Large intestine (tissue), 3 donors: ENCODE measurements around the gene PIK3AP1. TPM values are rescaled to one million over a fixed set of nuclear protein-coding genes. Genes with fewer than 3 reads are reported as not detected.

Experiments
- DNase-seq, 2 donors: peaks; one replicate each; pipeline versions ENCODE4 v3.0.0 to v3.0.0-alpha.2; 2013
- H3K27ac ChIP-seq: one replicate; pipeline ENCODE4 v1.5.1; 2013; ENCODE audit warnings: low read length
- H3K27me3 ChIP-seq: 2 replicates; pipeline ENCODE4 v1.6.1; 2013; ENCODE audit warnings: low read length; ENCODE audit not compliant: control insufficient read depth, insufficient read depth
- H3K36me3 ChIP-seq: 2 replicates; pipeline ENCODE4 v1.6.1; 2013; ENCODE audit warnings: low read length; ENCODE audit not compliant: control insufficient read depth, insufficient read depth
- H3K4me1 ChIP-seq: one replicate; pipeline ENCODE4 v1.6.1; 2013; ENCODE audit warnings: low read length; ENCODE audit not compliant: control insufficient read depth, insufficient read depth
- H3K4me3 ChIP-seq: one replicate; pipeline ENCODE4 v1.5.1; 2013; ENCODE audit warnings: low read length
- H3K9me3 ChIP-seq: one replicate; pipeline ENCODE4 v1.6.1; 2013; ENCODE audit warnings: mild to moderate bottlenecking, low read depth, low read length, moderate library complexity; ENCODE audit not compliant: control insufficient read depth
- WGBS: methylation state at CpG from one replicate; pipeline ENCODE4 v1.1.5; 2013; ENCODE audit warnings: low lambda C conversion rate; ENCODE audit not compliant: insufficient coverage; 5-methylcytosine and 5-hydroxymethylcytosine counted together
- polyA plus RNA-seq: library from polyadenylated mRNA; unstranded; fragments of 120-200 nt; gene quantifications from one replicate; pipeline ENCODE4 v1.2.1, GENCODE V29; 2013

Gene PIK3AP1
- polyA plus RNA-seq, 1 donor: 5.7 TPM

DNA sequence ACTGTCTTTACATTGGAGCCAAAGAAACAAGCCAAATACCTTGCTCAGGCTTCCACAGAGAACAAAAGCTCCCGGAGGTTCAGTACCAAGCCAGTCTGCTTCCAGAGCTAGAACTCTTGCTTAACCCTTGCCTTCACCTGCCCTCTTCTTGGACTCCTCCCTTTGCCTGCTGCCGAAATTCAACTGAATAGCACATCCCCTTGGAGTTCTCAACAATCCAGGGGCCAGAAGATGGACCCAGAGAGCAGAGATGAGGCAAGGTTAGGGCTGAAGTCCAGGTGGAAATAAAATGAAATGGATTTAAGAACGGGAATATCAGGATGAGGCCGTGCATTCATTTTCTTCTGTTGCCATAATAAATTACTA lies 876 bp upstream of the PIK3AP1 start:
- H3K27me3 ChIP-seq: peaks cover 11% of the 10 kb centered on the region
- no peaks in the 10 kb centered on the region for H3K9me3 ChIP-seq
- no peaks in the 10 kb centered on the region for H3K36me3 ChIP-seq
- H3K27ac ChIP-seq: no peak overlapping the region
- peaks cover 8% of the 10 kb centered on the region for H3K4me1 ChIP-seq
- H3K4me3 ChIP-seq: no peak overlapping the region
- peak in 1 of 2 donors; percentile 17 for DNase-seq
- WGBS: no CpG with 5 or more reads among the region's 4 CpGs

DNA sequence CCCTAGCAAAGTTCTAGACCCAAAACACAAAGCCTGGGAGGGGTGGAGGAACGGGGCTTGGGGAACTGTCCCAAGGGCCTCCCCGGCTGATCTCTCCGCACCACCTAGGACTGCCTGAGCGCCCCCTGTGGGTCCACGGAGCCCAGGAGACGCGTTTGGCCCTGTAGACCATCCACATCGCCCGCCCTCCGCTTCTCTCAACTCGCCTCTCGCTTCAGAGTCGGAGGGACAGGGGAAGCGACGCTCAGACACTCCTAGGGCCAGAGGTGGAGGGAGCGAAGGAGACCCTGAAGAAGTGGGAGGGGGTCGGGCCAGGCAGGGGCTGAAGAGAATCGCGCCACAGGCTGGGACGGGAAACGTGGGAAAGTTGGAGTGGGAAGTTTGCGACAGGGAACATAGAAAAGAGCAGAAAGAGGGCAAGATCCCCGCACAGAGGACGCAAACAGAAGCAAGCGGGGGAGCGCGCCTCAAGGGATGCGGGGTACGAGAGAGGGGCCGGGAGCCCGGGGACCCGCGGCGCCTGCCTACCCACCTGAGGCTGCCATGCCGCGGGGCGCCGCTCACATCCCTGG lies 378 bp downstream of the PIK3AP1 start:
- peaks cover 11% of the 10 kb centered on the region for H3K27me3 ChIP-seq

DNA sequence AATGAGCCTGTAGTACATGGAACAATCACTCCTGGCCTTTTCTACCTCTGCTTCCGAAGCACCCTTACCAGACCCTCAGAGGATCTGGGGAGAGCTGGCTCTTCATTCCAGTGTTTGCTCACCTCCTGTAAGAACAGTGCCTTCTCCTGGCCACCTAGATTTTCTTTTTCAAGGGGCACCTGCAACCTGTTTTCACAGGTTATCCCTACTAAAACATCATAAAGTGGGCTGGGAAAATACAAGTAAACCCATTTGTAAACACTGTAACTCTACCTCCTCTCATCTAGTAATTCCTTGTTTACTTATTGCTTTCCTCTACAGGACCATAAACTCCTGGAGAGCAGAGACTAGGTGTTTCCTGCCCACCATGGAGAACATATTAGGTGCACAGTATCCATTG lies 1.1 kb downstream of the PIK3AP1 start:
- WGBS: no CpG with 5 or more reads among the region's 1 CpG
- H3K36me3 ChIP-seq: no peaks in the 10 kb centered on the region
- DNase-seq: no peak
- H3K27ac ChIP-seq: no peak overlapping the region
- H3K27me3 ChIP-seq: peaks cover 11% of the 10 kb centered on the region
- peaks cover 8% of the 10 kb centered on the region for H3K4me1 ChIP-seq
- H3K4me3 ChIP-seq: peak overlapping the region; percentile 59
- no peaks in the 10 kb centered on the region for H3K9me3 ChIP-seq

More for the DNA sequence above, 378 bp downstream of the PIK3AP1 start:
- DNase-seq: peak; percentile 21 to 54
- peaks cover 8% of the 10 kb centered on the region for H3K4me1 ChIP-seq
- no peak overlapping the region for H3K27ac ChIP-seq
- H3K36me3 ChIP-seq: no peaks in the 10 kb centered on the region
- no peaks in the 10 kb centered on the region for H3K9me3 ChIP-seq
- H3K4me3 ChIP-seq: peak overlapping the region; percentile 59
- 0% methylated on average over 2 of the region's 38 CpGs for WGBS

DNA sequence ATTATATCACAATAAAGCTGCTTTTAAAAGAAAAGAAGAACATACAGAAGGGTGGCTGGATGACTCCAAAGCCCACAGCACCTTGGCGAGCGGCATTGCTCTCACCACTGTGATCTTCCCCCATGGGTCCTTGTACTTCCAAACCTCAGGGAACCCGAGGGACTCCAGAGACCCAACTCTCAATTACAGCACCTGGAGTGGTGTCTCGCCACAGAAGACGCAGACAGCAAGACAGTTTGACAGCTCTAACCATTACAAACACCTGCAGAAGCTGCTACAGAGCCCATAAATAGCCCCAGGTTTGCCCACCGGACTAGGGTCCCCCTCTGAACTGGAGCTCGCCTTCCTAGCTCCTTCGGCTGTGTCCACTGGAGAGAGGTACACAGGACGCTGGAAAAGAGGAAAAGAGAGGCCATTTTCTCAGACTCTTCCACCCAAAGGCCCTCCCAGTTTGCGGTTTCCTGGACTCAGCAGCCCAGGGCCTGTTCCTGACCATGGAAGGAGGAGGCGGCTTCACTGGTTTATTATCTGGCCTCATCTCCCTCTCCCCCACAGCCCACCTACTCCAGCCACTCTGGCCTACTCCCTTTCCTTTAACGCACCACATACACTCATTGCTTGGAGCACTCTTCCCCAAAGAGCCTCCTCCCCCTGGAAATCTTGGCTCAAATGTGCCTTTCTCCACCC lies 1.9 kb downstream of the PIK3AP1 start:
- no peak for DNase-seq
- no peak overlapping the region for H3K27ac ChIP-seq
- no peaks in the 10 kb centered on the region for H3K9me3 ChIP-seq
- H3K4me3 ChIP-seq: no peak overlapping the region
- H3K27me3 ChIP-seq: peaks cover 11% of the 10 kb centered on the region
- H3K36me3 ChIP-seq: no peaks in the 10 kb centered on the region
- peaks cover 8% of the 10 kb centered on the region for H3K4me1 ChIP-seq
- no CpG with 5 or more reads among the region's 12 CpGs for WGBS

DNA sequence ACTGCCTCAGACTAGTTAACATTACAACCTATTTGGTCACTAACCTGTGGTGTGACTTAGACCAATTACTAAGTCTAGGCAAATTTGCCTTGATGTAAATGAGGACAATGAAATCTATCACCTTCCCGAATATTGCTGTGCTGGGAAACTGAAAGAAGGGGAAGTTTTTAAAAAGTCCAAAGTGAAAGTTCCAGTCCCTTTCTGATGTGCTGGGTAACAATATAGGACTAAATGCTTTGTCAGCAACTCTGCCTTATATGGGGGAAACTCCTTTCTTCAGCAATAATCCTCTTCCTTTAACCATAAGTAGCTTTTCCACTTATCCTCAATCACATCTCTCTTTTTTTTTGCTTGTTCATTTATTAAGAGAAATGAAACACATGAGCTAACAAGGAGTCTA lies 3.9 kb downstream of the PIK3AP1 start:
- H3K27me3 ChIP-seq: peaks cover 11% of the 10 kb centered on the region
- no peak overlapping the region for H3K4me3 ChIP-seq
- no peak overlapping the region for H3K27ac ChIP-seq
- H3K4me1 ChIP-seq: peaks cover 8% of the 10 kb centered on the region
- H3K36me3 ChIP-seq: no peaks in the 10 kb centered on the region
- no peak for DNase-seq
- H3K9me3 ChIP-seq: no peaks in the 10 kb centered on the region
- WGBS: no CpG with 5 or more reads among the region's 1 CpG

DNA sequence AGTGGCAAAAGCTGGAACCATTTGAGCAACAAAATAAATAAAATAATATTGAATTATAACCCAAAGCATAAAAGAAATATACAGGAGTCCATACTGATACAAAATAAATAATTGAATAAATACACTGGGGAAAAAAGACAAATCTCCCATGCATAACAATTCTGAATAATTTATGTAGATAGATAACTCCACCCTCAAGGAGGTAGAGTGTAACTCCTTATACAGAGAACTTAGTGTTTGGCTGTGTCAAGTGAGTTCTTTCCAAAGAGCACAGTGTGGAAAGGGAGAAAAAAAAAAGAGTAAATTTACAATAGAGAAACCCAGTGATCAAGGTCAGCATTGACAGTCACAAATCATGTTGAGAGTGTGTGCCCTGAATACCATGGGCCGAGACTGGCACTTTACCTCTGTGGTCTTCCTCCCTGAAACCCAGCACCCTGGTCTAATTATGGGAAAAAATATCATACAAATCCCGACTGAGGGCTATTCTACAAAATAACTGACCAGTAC lies 5.5 kb downstream of the PIK3AP1 start:
- Histone ChIP-seq H3K4me1 (peaks cover 3% of the 10 kb centered on the region), H3K36me3 (no peaks in the 10 kb centered on the region), H3K27ac (no peak overlapping the region), H3K27me3 (peaks cover 3% of the 10 kb centered on the region), H3K4me3 (no peak overlapping the region), H3K9me3 (no peaks in the 10 kb centered on the region)
- WGBS: no CpG with 5 or more reads among the region's 2 CpGs
- DNase-seq: no peak

DNA sequence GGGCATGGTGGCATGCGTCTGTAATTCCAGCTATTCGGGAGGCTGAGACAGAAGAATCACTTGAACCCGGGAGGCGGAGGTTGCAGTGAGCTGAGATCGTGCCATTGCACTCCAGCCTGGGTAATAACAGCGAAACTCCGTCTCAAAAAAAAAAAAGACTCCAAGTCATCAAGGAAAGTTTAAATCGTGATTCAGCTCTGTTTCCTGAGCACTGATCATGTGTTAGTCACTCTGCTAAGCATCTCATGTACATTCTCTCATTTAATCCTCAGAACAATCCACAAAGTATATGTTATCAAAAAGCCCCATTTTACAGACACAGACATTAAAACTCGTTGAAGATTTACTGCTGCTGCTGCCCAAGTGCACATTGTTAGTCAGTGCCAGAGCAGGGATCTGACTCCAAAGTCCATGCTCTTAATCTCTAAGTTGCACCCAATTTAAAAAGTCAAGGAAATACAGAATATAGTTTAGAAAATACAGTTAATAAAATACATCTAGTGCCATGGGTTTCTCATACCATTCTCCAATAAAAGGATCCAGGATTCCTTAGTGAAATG lies 6.2 kb downstream of the PIK3AP1 start:
- H3K4me1 ChIP-seq: no peaks in the 10 kb centered on the region
- DNase-seq: peak in 1 of 2 donors; percentile 25
- H3K27me3 ChIP-seq: no peaks in the 10 kb centered on the region
- no peak overlapping the region for H3K27ac ChIP-seq
- no peak overlapping the region for H3K4me3 ChIP-seq
- no CpG with 5 or more reads among the region's 9 CpGs for WGBS
- H3K36me3 ChIP-seq: no peaks in the 10 kb centered on the region
- H3K9me3 ChIP-seq: no peaks in the 10 kb centered on the region

DNA sequence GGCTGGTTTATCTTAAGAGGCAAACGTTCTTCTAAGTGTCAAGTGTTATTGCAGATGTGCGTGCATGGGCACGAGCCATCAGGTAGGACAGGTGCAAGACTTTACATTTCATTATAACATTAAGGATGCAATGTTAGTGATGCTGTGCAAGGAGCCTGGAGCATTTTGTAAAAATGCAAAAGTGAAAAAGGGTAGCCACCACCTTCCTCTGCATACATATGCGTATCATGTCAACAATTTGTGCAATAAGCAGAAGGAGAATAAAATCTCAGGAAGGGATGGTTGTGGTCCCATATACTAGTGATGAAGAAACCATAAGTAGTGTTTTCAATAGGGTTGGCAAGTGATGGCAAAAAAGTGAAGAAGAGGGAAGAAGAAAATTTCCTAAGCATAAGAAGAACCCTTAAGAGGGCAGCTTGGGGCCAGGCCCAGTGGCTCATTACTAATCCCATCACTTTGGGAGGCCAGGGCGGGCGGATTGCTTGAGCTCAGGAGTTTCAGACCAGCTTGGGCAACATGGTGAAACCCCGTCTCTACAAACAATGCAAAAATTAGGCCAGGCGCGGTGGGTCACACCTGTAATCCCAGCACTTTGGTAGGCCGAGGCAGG lies 7.5 kb downstream of the PIK3AP1 start:
- H3K9me3 ChIP-seq: no peaks in the 10 kb centered on the region
- no peaks in the 10 kb centered on the region for H3K27me3 ChIP-seq
- DNase-seq: no peak
- no peaks in the 10 kb centered on the region for H3K36me3 ChIP-seq
- H3K4me3 ChIP-seq: no peak overlapping the region
- no peaks in the 10 kb centered on the region for H3K4me1 ChIP-seq
- WGBS: no CpG with 5 or more reads among the region's 10 CpGs
- H3K27ac ChIP-seq: no peak overlapping the region

DNA sequence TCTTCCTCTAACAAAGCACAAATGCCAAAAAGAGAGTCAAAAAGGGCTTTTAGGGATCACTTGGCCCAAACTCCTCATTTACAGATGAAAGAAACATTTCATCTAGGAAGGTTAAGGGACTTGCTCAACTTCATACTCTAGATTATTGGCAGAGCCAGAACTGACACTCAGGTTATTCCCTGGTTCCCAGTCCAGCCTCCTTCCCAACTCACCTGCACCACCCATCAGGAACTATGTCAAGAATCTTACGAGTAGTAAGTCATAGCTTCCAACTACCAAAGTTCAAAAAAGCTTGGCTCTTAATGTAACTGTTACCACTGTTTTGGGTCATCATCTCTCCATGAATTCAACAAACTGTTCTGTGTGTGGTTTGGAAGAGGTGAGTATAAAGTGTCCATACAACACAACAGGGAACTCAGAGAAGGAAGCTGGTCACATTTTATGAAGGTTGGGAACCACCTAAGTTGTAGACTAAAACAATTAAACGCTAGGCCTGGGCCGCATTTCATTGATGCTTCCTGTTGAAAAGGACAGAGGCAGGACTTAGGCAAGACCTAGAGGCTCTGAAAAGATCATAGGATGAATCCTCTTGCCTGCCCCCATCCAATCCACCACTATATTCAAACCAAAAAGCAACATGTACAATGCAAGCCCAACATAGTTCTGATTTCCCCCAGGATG lies 9.1 kb downstream of the PIK3AP1 start:
- no CpG with 5 or more reads among the region's 3 CpGs for WGBS
- Histone ChIP-seq H3K9me3 (no peaks in the 10 kb centered on the region), H3K27ac (no peak overlapping the region), H3K36me3 (no peaks in the 10 kb centered on the region), H3K4me3 (no peak overlapping the region), H3K4me1 (no peaks in the 10 kb centered on the region), H3K27me3 (no peaks in the 10 kb centered on the region)
- no peak for DNase-seq

DNA sequence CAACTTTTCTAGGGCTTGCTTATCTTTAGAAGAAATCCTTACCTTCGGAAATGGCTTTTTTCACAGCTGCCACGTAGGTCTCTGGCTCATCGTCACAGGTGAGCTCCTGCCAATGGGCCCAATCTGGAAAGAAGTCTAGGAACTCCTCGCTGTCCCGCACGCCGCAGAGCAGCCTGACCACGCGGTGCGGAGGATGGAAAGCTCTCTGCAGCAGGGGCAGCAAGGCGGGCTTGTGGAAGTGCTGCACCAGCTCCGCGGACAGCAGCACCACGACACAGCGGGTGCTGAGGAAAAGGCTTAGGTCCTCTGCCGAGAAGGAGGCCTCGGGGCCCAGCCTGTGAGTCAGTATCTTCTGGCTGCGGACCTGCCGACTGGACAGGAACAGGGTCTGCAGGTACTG lies 10.8 kb downstream of the PIK3AP1 start:
- no peaks in the 10 kb centered on the region for H3K4me1 ChIP-seq

More for the DNA sequence above, 10.8 kb downstream of the PIK3AP1 start:
- Histone ChIP-seq H3K27ac (no peak overlapping the region), H3K36me3 (no peaks in the 10 kb centered on the region), H3K27me3 (no peaks in the 10 kb centered on the region), H3K4me3 (no peak overlapping the region), H3K9me3 (no peaks in the 10 kb centered on the region)
- no peak for DNase-seq
- no CpG with 5 or more reads among the region's 19 CpGs for WGBS
